K562 (cell line): ENCODE results near the gene SP140L. TPM values are rescaled to one million over a fixed set of nuclear protein-coding genes. Genes with fewer than 3 reads are reported as not detected.

Experiments used
- ATAC-seq: fragments of 200-7000 bp; cut with Tn5 transposase; 3 replicates; pipeline ENCODE4 v1.9.1; 2020; ENCODE audit warnings: moderate library complexity
- BruUV-seq: library from RNA; stranded (reverse); fragments of 400-500 nt; replicated peaks from 2 replicates; lab custom pipeline; 2021; lab: Mats Ljungman, UMichigan
- CTCF ChIA-PET: fragments of 300-600 bp; formaldehyde crosslinking; extraction: SDS; loops from one replicate; lab custom pipeline; 2021; ENCODE audit warnings: low intra/inter-chr PET ratio; lab: Yijun Ruan, JAX
- POLR2A ChIA-PET: fragments of 300-600, 350-650 bp; sonication (Branson Sonifier 250); formaldehyde crosslinking; extraction: SDS; loops from one replicate; lab custom pipeline; 2021; ENCODE audit warnings: antibody characterized with exemption, inconsistent platforms; lab: Yijun Ruan, JAX
- DNase-seq, 4 experiments: peaks; one replicate each; pipeline versions ENCODE4 v3.0.0 to v3.0.0-alpha.2; 2011 to 2018; ENCODE audit warnings: low spot score in 3 of 4, mixed read lengths in 3 of 4; ENCODE audit errors: extremely low read depth in 1 of 4
- FAIRE-seq: peaks from 2 replicates; lab custom pipeline; 2011; peaks lifted over from hg19 to GRCh38; lab: Jason Lieb, UNC
- H2AFZ ChIP-seq: 2 replicates; pipeline ENCODE4 v1.6.0; 2011; ENCODE audit warnings: low read depth, low read length, control low read depth, inconsistent platforms
- H3K27ac ChIP-seq: fragments of 200-600 bp; 3 replicates; pipeline ENCODE4 v1.8.0; 2011; ENCODE audit warnings: low read depth, mild to moderate bottlenecking, control low read depth, inconsistent platforms, low read length, moderate library complexity, mixed read lengths; ENCODE audit errors: extremely low read depth
- H3K27me3 ChIP-seq, 2 experiments: fragments of 300-600 bp in 1 of 2; 2 replicates in 1 of 2; 3 replicates in 1 of 2; pipeline versions ENCODE4 v1.6.0 to v1.8.0; 2011; ENCODE audit warnings: inconsistent platforms in 2 of 2, low read length in 2 of 2, mild to moderate bottlenecking in 1 of 2, mixed read lengths in 1 of 2, moderate library complexity in 1 of 2; ENCODE audit not compliant: control insufficient read depth in 2 of 2, insufficient read depth in 2 of 2
- H3K36me3 ChIP-seq: fragments of 300-600 bp; 3 replicates; pipeline ENCODE4 v1.8.0; 2011; ENCODE audit warnings: mild to moderate bottlenecking, low read length, inconsistent platforms; ENCODE audit not compliant: control insufficient read depth, insufficient read depth
- H3K4me1 ChIP-seq, 2 experiments: fragments of 200-600 bp in 1 of 2; replicated peaks in 1 of 2; 2 replicates in 1 of 2; 3 replicates in 1 of 2; pipeline versions ENCODE4 v1.5.1 to v1.8.0; 2011; ENCODE audit warnings: inconsistent platforms in 2 of 2, low read length in 2 of 2, mild to moderate bottlenecking in 1 of 2, mixed read lengths in 1 of 2, moderate library complexity in 1 of 2; ENCODE audit not compliant: control insufficient read depth in 2 of 2, insufficient read depth in 2 of 2
- H3K4me2 ChIP-seq: 2 replicates; pipeline ENCODE4 v1.6.1; 2011; ENCODE audit warnings: low read length, control low read depth, inconsistent platforms, mixed read lengths; ENCODE audit not compliant: insufficient read depth
- H3K4me3 ChIP-seq: fragments of 200-600 bp; sonication (generic), shearing (Covaris generic); 2 replicates; pipeline ENCODE4 v1.5.1; 2016; ENCODE audit warnings: control low read depth, inconsistent platforms
- H3K79me2 ChIP-seq: fragments of 200-600 bp; 3 replicates; pipeline ENCODE4 v1.8.0; 2011; ENCODE audit warnings: low read length, inconsistent platforms; ENCODE audit not compliant: control insufficient read depth, insufficient read depth
- H3K9ac ChIP-seq, 2 experiments: 2 replicates each; pipeline versions ENCODE4 v1.6.0 to v1.6.1; 2011; ENCODE audit warnings: low read depth in 2 of 2, low read length in 2 of 2, control low read depth in 1 of 2, inconsistent platforms in 1 of 2, mild to moderate bottlenecking in 1 of 2, mixed read lengths in 1 of 2; ENCODE audit not compliant: insufficient read depth in 1 of 2
- H3K9me1 ChIP-seq: one replicate; pipeline ENCODE4 v1.6.0; 2011; ENCODE audit warnings: inconsistent platforms, mild to moderate bottlenecking, low read length, moderate library complexity; ENCODE audit not compliant: control insufficient read depth, insufficient read depth
- H3K9me3 ChIP-seq: replicated peaks from 2 replicates; pipeline ENCODE4 v1.5.1; 2011; ENCODE audit warnings: low read depth, low read length, inconsistent platforms; ENCODE audit not compliant: control insufficient read depth, insufficient read depth
- H4K20me1 ChIP-seq: replicated peaks from 2 replicates; pipeline ENCODE4 v1.6.1; 2011; ENCODE audit warnings: low read length, inconsistent platforms, mixed read lengths; ENCODE audit not compliant: control insufficient read depth, insufficient read depth
- CBFB ChIP-seq: sonication (generic); formaldehyde crosslinking; IDR thresholded peaks from 2 replicates; pipeline ENCODE4 v1.4.0; 2020; ENCODE audit warnings: mild to moderate bottlenecking, missing genetic modification reagents
- HDAC2 ChIP-seq: fragments of 450-650 bp; IDR thresholded peaks from 2 replicates; pipeline ENCODE4 v1.6.1; 2016; ENCODE audit warnings: mild to moderate bottlenecking
- JUND ChIP-seq, 2 experiments: IDR thresholded peaks; 2 replicates in 1 of 2; 3 replicates in 1 of 2; pipeline ENCODE4 v1.6.1; 2011; ENCODE audit warnings: borderline replicate concordance in 2 of 2, low read depth in 2 of 2, low read length in 2 of 2, improper control_type of control experiment in 1 of 2, missing biosample characterization in 1 of 2, missing genetic modification characterization in 1 of 2, missing genetic modification reagents in 1 of 2
- MEIS2 ChIP-seq: fragments of 450-650 bp; IDR thresholded peaks from 2 replicates; pipeline ENCODE4 v1.6.1; 2014; ENCODE audit warnings: mild to moderate bottlenecking; ENCODE audit not compliant: partially characterized antibody
- MYC ChIP-seq, 2 experiments: fragments of 250-450 bp in 1 of 2; sonication (Bioruptor Pico) in 1 of 2; IDR thresholded peaks; 2 replicates each; pipeline versions ENCODE4 v1.5.1 to v1.6.1; 2012 to 2021; ENCODE audit warnings: low read depth in 2 of 2, borderline replicate concordance in 1 of 2, improper control_type of control experiment in 1 of 2, low read length in 1 of 2, mild to moderate bottlenecking in 1 of 2, moderate library complexity in 1 of 2
- NEUROD1 ChIP-seq: fragments of 150-350 bp; IDR thresholded peaks from 2 replicates; pipeline ENCODE4 v1.6.1; 2014; ENCODE audit warnings: borderline replicate concordance, low read length, low read depth; ENCODE audit not compliant: partially characterized antibody
- RBM34 ChIP-seq: fragments of 200-400 bp; formaldehyde crosslinking; IDR thresholded peaks from 2 replicates; pipeline ENCODE4 v1.6.1; 2018; ENCODE audit warnings: low read length, borderline replicate concordance; ENCODE audit not compliant: insufficient read depth
- SIN3B ChIP-seq: fragments of 450-650 bp; IDR thresholded peaks from 2 replicates; pipeline ENCODE4 v1.6.1; 2017; ENCODE audit warnings: low read depth, mild to moderate bottlenecking, moderate library complexity
- SMC3 ChIP-seq: conservative IDR thresholded peaks from 2 replicates; pipeline ENCODE4 v1.6.1; 2011; ENCODE audit warnings: low read depth, low read length, improper control_type of control experiment; ENCODE audit not compliant: insufficient read depth
- ZEB2 ChIP-seq: fragments of 450-650 bp; IDR thresholded peaks from 2 replicates; pipeline ENCODE4 v1.6.1; 2016
- ZNF239 ChIP-seq: fragments of 250-450 bp; sonication (Bioruptor Pico); IDR thresholded peaks from 2 replicates; pipeline ENCODE4 v1.4.0; 2020; ENCODE audit warnings: mild to moderate bottlenecking
- ZNF778 ChIP-seq: fragments of 450-650 bp; formaldehyde crosslinking; IDR thresholded peaks from 2 replicates; pipeline ENCODE4 v1.4.0; 2020; ENCODE audit warnings: mild to moderate bottlenecking, moderate library complexity
- WGBS: fragments of 100-300 bp; shearing (Covaris generic); methylation state at CpG from one replicate; pipeline ENCODE4 v1.1.6; 2016; ENCODE audit warnings: low coverage, mixed read lengths; ENCODE audit not compliant: insufficient coverage; ENCODE audit errors: missing lambda C conversion rate; 5-methylcytosine and 5-hydroxymethylcytosine counted together
- in situ Hi-C: fragments of 300-500 bp; cut with MboI; formaldehyde crosslinking; loops from 4 replicates; pipeline ENCODE4 v1.15.0; 2018; ENCODE audit warnings: inconsistent platforms, mixed read lengths
- intact Hi-C: fragments of 100-400 bp; cut with micrococcal nuclease; formaldehyde crosslinking; loops from 2 replicates; pipeline ENCODE4 v1.14.2; 2022
- polyA plus RNA-seq, 8 experiments: library from polyadenylated mRNA; depleted of rRNA in 4 of 8; stranded (reverse) in 5 of 8; unstranded in 3 of 8; fragments of >200 nt; fragmentation: Nextera tagmentation in 2 of 8; fragmentation: Illumina TruSeq in 1 of 8; extraction: Ambion mirVana in 2 of 8; extraction: Trizol in 1 of 8; gene quantifications; 2 replicates each; pipeline versions ENCODE4 v1.2.1 to v1.2.3, GENCODE V29; 2011 to 2014; ENCODE audit warnings: inconsistent platforms in 1 of 8, missing spikeins in 1 of 8
- total RNA-seq, 7 experiments: library from RNA; depleted of rRNA in 6 of 7; stranded (reverse); fragments of >200 nt in 6 of 7; fragmentation: Illumina TruSeq in 2 of 7; extraction: Trizol in 2 of 7; gene quantifications; 2 replicates each; pipeline versions ENCODE4 v1.2.1 to v1.2.3, GENCODE V29; 2011 to 2021; ENCODE audit warnings: low replicate concordance in 1 of 7
- TF ChIP-seq, protein P1 (sequence below), 2 experiments: fragments of 450-650 bp in 1 of 2; IDR thresholded peaks; 2 replicates each; pipeline ENCODE4 v1.6.1; 2011 to 2017; ENCODE audit warnings: low read depth in 2 of 2, antibody characterized with exemption in 1 of 2, borderline replicate concordance in 1 of 2, low read length in 1 of 2, mild to moderate bottlenecking in 1 of 2, mixed read lengths in 1 of 2; ENCODE audit not compliant: control insufficient read depth in 1 of 2
- TF ChIP-seq, protein P2 (sequence below), 2 experiments: fragments of 450-650 bp; IDR thresholded peaks; 2 replicates each; pipeline ENCODE4 v1.6.1; 2018; ENCODE audit warnings: mild to moderate bottlenecking in 2 of 2, low read depth in 1 of 2; ENCODE audit not compliant: partially characterized antibody in 2 of 2

Gene SP140L
- total and polyA plus RNA-seq, 9 of the 15 experiments (the other 6 are each of a cell fraction or from before 2014, with no cell fraction given), result 4.0 to 15.5 (median 11.3) TPM

DNA sequence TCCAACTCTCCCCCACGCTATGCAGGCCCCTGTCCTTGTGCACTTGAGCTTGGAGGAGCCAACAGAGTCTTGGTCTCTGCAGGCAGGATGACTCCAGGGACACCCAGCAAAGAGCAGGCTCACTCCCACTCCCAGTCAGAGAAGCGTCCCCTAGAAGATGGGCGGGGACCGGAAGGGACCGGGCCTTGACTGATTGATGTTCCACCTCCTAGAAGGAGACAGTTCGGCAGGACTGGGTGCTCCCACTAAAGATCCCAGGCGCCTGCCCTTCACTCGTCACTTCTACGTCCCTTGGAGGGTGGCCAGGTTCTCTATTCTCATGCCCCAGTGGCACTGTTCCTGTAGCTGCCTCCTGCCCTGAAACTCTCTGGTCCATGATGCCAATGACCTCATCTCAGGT is 85.9 kb downstream of the SP140L start:
- peak overlapping the region; percentile 70; the same call in 1 of the 3 replicates for H3K27ac ChIP-seq
- DNase-seq, result peak; percentile 45 to 71 (median 58)
- H3K4me2 ChIP-seq, result peak overlapping the region; percentile 87; the same call in 1 of the 2 replicates
- peaks cover 16 to 23% of the 10 kb centered on the region in 2 experiments; a peak in 4 of 5 replicates for H3K4me1 ChIP-seq
- H3K36me3 ChIP-seq, result no peaks in the 10 kb centered on the region
- H4K20me1 ChIP-seq, result no peaks in the 10 kb centered on the region
- peak overlapping the region; percentile 99 for H2AFZ ChIP-seq
- CTCF ChIA-PET, result no interaction called here
- H3K27me3 ChIP-seq, result no peaks in the 10 kb centered on the region
- intact Hi-C loops, result loop anchor here (10.0 kb wide), 1 partner anchor 302 kb away; the partner anchor contains the start of gene CAB39
- POLR2A ChIA-PET, result interaction anchor here (1.1 kb wide), 1 partner anchor 9 kb away, joined by 3 read pairs; no protein-coding TSS in a partner anchor
- 44% methylated on average over 3 of the region's 9 CpGs for WGBS
- no peak for FAIRE-seq
- H3K9me1 ChIP-seq, result no peaks in the 10 kb centered on the region
- BruUV-seq, result no TSS peak
- in situ Hi-C loops, result no loop called here
- H3K9ac ChIP-seq, result no peak overlapping the region
- peak; percentile 54 for ATAC-seq
- H3K4me3 ChIP-seq, result no peak overlapping the region
- H3K9me3 ChIP-seq, result no peaks in the 10 kb centered on the region
- H3K79me2 ChIP-seq, result peaks cover 19% of the 10 kb centered on the region
- TF ChIP-seq MEIS2 (peak; percentile 90), NEUROD1 (no peak), HDAC2 (no peak), ZEB2 (no peak), SMC3 (no peak), RBM34 (no peak), ZNF239 (CRISPR knock-in tag) (no peak), JUND (IDR thresholded peaks at IDR 0.05; ENCODE audit: borderline replicate concordance, low read depth, low read length) (no peak), JUND (tag; IDR thresholded peaks at IDR 0.05; ENCODE audit: borderline replicate concordance, low read depth, low read length) (no peak), MYC (IDR thresholded peaks at IDR 0.05; ENCODE audit: low read depth, low read length) (0 out of 2 replicates have a peak, but pooled peaks have one; percentile 10), MYC (CRISPR knock-in tag; IDR thresholded peaks at IDR 0.05; ENCODE audit: borderline replicate concordance, low read depth) (no peak), ZNF778 (CRISPR knock-in tag) (no peak), SIN3B (no peak), CBFB (CRISPR knock-in tag) (no peak)
- TF ChIP-seq, protein P1, sequence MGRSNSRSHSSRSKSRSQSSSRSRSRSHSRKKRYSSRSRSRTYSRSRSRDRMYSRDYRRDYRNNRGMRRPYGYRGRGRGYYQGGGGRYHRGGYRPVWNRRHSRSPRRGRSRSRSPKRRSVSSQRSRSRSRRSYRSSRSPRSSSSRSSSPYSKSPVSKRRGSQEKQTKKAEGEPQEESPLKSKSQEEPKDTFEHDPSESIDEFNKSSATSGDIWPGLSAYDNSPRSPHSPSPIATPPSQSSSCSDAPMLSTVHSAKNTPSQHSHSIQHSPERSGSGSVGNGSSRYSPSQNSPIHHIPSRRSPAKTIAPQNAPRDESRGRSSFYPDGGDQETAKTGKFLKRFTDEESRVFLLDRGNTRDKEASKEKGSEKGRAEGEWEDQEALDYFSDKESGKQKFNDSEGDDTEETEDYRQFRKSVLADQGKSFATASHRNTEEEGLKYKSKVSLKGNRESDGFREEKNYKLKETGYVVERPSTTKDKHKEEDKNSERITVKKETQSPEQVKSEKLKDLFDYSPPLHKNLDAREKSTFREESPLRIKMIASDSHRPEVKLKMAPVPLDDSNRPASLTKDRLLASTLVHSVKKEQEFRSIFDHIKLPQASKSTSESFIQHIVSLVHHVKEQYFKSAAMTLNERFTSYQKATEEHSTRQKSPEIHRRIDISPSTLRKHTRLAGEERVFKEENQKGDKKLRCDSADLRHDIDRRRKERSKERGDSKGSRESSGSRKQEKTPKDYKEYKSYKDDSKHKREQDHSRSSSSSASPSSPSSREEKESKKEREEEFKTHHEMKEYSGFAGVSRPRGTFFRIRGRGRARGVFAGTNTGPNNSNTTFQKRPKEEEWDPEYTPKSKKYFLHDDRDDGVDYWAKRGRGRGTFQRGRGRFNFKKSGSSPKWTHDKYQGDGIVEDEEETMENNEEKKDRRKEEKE (IDR thresholded peaks at IDR 0.05; ENCODE audit: borderline replicate concordance in 1 of 2, control insufficient read depth in 1 of 2, low read depth in 2 of 2, low read length in 1 of 2), result no peak
- TF ChIP-seq, protein P2, sequence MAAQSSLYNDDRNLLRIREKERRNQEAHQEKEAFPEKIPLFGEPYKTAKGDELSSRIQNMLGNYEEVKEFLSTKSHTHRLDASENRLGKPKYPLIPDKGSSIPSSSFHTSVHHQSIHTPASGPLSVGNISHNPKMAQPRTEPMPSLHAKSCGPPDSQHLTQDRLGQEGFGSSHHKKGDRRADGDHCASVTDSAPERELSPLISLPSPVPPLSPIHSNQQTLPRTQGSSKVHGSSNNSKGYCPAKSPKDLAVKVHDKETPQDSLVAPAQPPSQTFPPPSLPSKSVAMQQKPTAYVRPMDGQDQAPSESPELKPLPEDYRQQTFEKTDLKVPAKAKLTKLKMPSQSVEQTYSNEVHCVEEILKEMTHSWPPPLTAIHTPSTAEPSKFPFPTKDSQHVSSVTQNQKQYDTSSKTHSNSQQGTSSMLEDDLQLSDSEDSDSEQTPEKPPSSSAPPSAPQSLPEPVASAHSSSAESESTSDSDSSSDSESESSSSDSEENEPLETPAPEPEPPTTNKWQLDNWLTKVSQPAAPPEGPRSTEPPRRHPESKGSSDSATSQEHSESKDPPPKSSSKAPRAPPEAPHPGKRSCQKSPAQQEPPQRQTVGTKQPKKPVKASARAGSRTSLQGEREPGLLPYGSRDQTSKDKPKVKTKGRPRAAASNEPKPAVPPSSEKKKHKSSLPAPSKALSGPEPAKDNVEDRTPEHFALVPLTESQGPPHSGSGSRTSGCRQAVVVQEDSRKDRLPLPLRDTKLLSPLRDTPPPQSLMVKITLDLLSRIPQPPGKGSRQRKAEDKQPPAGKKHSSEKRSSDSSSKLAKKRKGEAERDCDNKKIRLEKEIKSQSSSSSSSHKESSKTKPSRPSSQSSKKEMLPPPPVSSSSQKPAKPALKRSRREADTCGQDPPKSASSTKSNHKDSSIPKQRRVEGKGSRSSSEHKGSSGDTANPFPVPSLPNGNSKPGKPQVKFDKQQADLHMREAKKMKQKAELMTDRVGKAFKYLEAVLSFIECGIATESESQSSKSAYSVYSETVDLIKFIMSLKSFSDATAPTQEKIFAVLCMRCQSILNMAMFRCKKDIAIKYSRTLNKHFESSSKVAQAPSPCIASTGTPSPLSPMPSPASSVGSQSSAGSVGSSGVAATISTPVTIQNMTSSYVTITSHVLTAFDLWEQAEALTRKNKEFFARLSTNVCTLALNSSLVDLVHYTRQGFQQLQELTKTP (IDR thresholded peaks at IDR 0.05; ENCODE audit: low read depth in 1 of 2, partially characterized antibody in 2 of 2), result no peak
